Measurements from ENCODE around the gene KAZALD1. TPM values are rescaled to one million over a fixed set of nuclear protein-coding genes. Genes with fewer than 3 reads are reported as not detected.

Gene KAZALD1
- polyA plus RNA-seq (2013, experiment 1 of 2), result 0.22 TPM
- 0.21 TPM for polyA plus RNA-seq (2013, experiment 2 of 2)

GRCh38 chr10:101061624-101062231, at the start of gene KAZALD1:
Gene KAZALD1 (plus strand): TSS chr10:101061989. CDS start chr10:101062593, 604 bp downstream.
- Histone ChIP-seq H3K56ac (ENCODE audit: low read length) (peak within 1 kb of the TSS; percentile 99), H3K4ac (ENCODE audit: low read depth, low read length) (peak within 1 kb of the TSS; percentile 19), H3K4me3 (ENCODE audit: low read length) (peak within 1 kb of the TSS; percentile 99), H3K79me1 (ENCODE audit: low read length) (peaks cover 5% of the 10 kb centered on the region), H3K79me2 (ENCODE audit: control insufficient read depth, insufficient read depth, low read length) (peaks cover 5% of the 10 kb centered on the region), H3K4me2 (ENCODE audit: low read length) (peak within 1 kb of the TSS; percentile 81), H3K27me3 (ENCODE audit: insufficient read depth, low read length, poor library complexity) (peaks cover 36% of the 10 kb centered on the region), H2BK5ac (ENCODE audit: low read length) (peak within 1 kb of the TSS; percentile 98), H4K8ac (ENCODE audit: low read depth, low read length) (no peak within 1 kb of the TSS), H2BK120ac (ENCODE audit: low read depth, low read length) (no peak within 1 kb of the TSS), H3K23ac (ENCODE audit: low read length) (peak within 1 kb of the TSS; percentile 81), H3K4me1 (ENCODE audit: control insufficient read depth, low read depth, low read length) (peaks cover 13% of the 10 kb centered on the region), H3K9ac (ENCODE audit: low read length) (peak within 1 kb of the TSS; percentile 99), H2AK5ac (ENCODE audit: low read length) (no peak within 1 kb of the TSS), H3K36me3 (ENCODE audit: control insufficient read depth, insufficient read depth, low read length) (peaks cover 2% of the 10 kb centered on the region), H3K27ac (ENCODE audit: low read depth, low read length) (peak within 1 kb of the TSS; percentile 85), H4K5ac (ENCODE audit: low read length) (no peak within 1 kb of the TSS), H2BK15ac (replicated peaks; ENCODE audit: low read depth) (no peak within 1 kb of the TSS), H3K18ac (ENCODE audit: low read length) (peak within 1 kb of the TSS; percentile 97)
- DNase-seq, result peak; percentile 84
- WGBS (ENCODE audit: extremely low coverage, insufficient coverage, low lambda C conversion rate), result no CpG with 5 or more reads among the region's 31 CpGs

GRCh38 chr10:101012525-101013364, 49.0 kb upstream of the KAZALD1 start:
- no CpG with 5 or more reads among the region's 14 CpGs for WGBS (ENCODE audit: extremely low coverage, insufficient coverage, low lambda C conversion rate)
- H3K27ac ChIP-seq (ENCODE audit: low read depth, low read length), result no peak overlapping the region
- H3K4me2 ChIP-seq (ENCODE audit: low read length), result no peak overlapping the region
- H3K23ac ChIP-seq (ENCODE audit: low read length), result no peak overlapping the region
- H3K36me3 ChIP-seq (ENCODE audit: control insufficient read depth, insufficient read depth, low read length), result no peaks in the 10 kb centered on the region
- H2BK120ac ChIP-seq (ENCODE audit: low read depth, low read length), result no peak overlapping the region
- no peaks in the 10 kb centered on the region for H3K4me1 ChIP-seq (ENCODE audit: control insufficient read depth, low read depth, low read length)
- no peak overlapping the region for H2BK5ac ChIP-seq (ENCODE audit: low read length)
- no peak overlapping the region for H3K56ac ChIP-seq (ENCODE audit: low read length)
- H4K5ac ChIP-seq (ENCODE audit: low read length), result no peak overlapping the region
- H3K9ac ChIP-seq (ENCODE audit: low read length), result no peak overlapping the region
- H3K79me2 ChIP-seq (ENCODE audit: control insufficient read depth, insufficient read depth, low read length), result no peaks in the 10 kb centered on the region
- H3K27me3 ChIP-seq (ENCODE audit: insufficient read depth, low read length, poor library complexity), result peaks cover 4% of the 10 kb centered on the region
- H3K18ac ChIP-seq (ENCODE audit: low read length), result no peak overlapping the region
- no peak overlapping the region for H3K4ac ChIP-seq (ENCODE audit: low read depth, low read length)
- no peak overlapping the region for H2BK15ac ChIP-seq (replicated peaks; ENCODE audit: low read depth)
- H3K79me1 ChIP-seq (ENCODE audit: low read length), result no peaks in the 10 kb centered on the region
- no peak overlapping the region for H4K8ac ChIP-seq (ENCODE audit: low read depth, low read length)
- no peak overlapping the region for H3K4me3 ChIP-seq (ENCODE audit: low read length)
- DNase-seq, result peak; percentile 92
- no peak overlapping the region for H2AK5ac ChIP-seq (ENCODE audit: low read length)

- no peak overlapping the region for H3K4ac ChIP-seq (ENCODE audit: low read depth, low read length)
- H2AK5ac ChIP-seq (ENCODE audit: low read length), result no peak overlapping the region
- H3K27ac ChIP-seq (ENCODE audit: low read depth, low read length), result no peak overlapping the region
- H2BK120ac ChIP-seq (ENCODE audit: low read depth, low read length), result no peak overlapping the region
- H3K4me3 ChIP-seq (ENCODE audit: low read length), result no peak overlapping the region
- no peak overlapping the region for H4K8ac ChIP-seq (ENCODE audit: low read depth, low read length)
- no peak overlapping the region for H2BK15ac ChIP-seq (replicated peaks; ENCODE audit: low read depth)
- H3K56ac ChIP-seq (ENCODE audit: low read length), result no peak overlapping the region
- no peak overlapping the region for H3K9ac ChIP-seq (ENCODE audit: low read length)
- H3K79me1 ChIP-seq (ENCODE audit: low read length), result no peaks in the 10 kb centered on the region
- H3K4me2 ChIP-seq (ENCODE audit: low read length), result no peak overlapping the region
- no peaks in the 10 kb centered on the region for H3K79me2 ChIP-seq (ENCODE audit: control insufficient read depth, insufficient read depth, low read length)
- no peaks in the 10 kb centered on the region for H3K36me3 ChIP-seq (ENCODE audit: control insufficient read depth, insufficient read depth, low read length)
- no peak overlapping the region for H3K18ac ChIP-seq (ENCODE audit: low read length)
- H4K5ac ChIP-seq (ENCODE audit: low read length), result no peak overlapping the region
- no peak overlapping the region for H3K23ac ChIP-seq (ENCODE audit: low read length)
- peaks cover under 1% of the 10 kb centered on the region for H3K4me1 ChIP-seq (ENCODE audit: control insufficient read depth, low read depth, low read length)
- WGBS (ENCODE audit: extremely low coverage, insufficient coverage, low lambda C conversion rate), result no CpG with 5 or more reads among the region's 9 CpGs
- no peak overlapping the region for H2BK5ac ChIP-seq (ENCODE audit: low read length)
- DNase-seq, result no peak
- peaks cover 8% of the 10 kb centered on the region for H3K27me3 ChIP-seq (ENCODE audit: insufficient read depth, low read length, poor library complexity)
Measured at GRCh38 chr10:101013365-101013825, 48.4 kb upstream of the KAZALD1 start.

- H3K79me1 ChIP-seq (ENCODE audit: low read length), result no peaks in the 10 kb centered on the region
- no peak overlapping the region for H4K5ac ChIP-seq (ENCODE audit: low read length)
- no peak overlapping the region for H3K27ac ChIP-seq (ENCODE audit: low read depth, low read length)
- DNase-seq, result peak; percentile 68
- H3K18ac ChIP-seq (ENCODE audit: low read length), result no peak overlapping the region
- WGBS (ENCODE audit: extremely low coverage, insufficient coverage, low lambda C conversion rate), result no CpG with 5 or more reads among the region's 11 CpGs
- H3K36me3 ChIP-seq (ENCODE audit: control insufficient read depth, insufficient read depth, low read length), result no peaks in the 10 kb centered on the region
- H3K4me3 ChIP-seq (ENCODE audit: low read length), result no peak overlapping the region
- no peak overlapping the region for H3K56ac ChIP-seq (ENCODE audit: low read length)
- no peaks in the 10 kb centered on the region for H3K79me2 ChIP-seq (ENCODE audit: control insufficient read depth, insufficient read depth, low read length)
- no peak overlapping the region for H2BK15ac ChIP-seq (replicated peaks; ENCODE audit: low read depth)
- H2BK5ac ChIP-seq (ENCODE audit: low read length), result no peak overlapping the region
- H3K4me1 ChIP-seq (ENCODE audit: control insufficient read depth, low read depth, low read length), result peaks cover 4% of the 10 kb centered on the region
- no peak overlapping the region for H3K4ac ChIP-seq (ENCODE audit: low read depth, low read length)
- peaks cover 8% of the 10 kb centered on the region for H3K27me3 ChIP-seq (ENCODE audit: insufficient read depth, low read length, poor library complexity)
- H4K8ac ChIP-seq (ENCODE audit: low read depth, low read length), result no peak overlapping the region
- H3K9ac ChIP-seq (ENCODE audit: low read length), result no peak overlapping the region
- H2BK120ac ChIP-seq (ENCODE audit: low read depth, low read length), result no peak overlapping the region
- H3K4me2 ChIP-seq (ENCODE audit: low read length), result no peak overlapping the region
- no peak overlapping the region for H2AK5ac ChIP-seq (ENCODE audit: low read length)
- no peak overlapping the region for H3K23ac ChIP-seq (ENCODE audit: low read length)
Measured at GRCh38 chr10:101014230-101014884, 47.4 kb upstream of the KAZALD1 start.

GRCh38 chr10:101014966-101015581, 46.7 kb upstream of the KAZALD1 start:
- no peaks in the 10 kb centered on the region for H3K79me2 ChIP-seq (ENCODE audit: control insufficient read depth, insufficient read depth, low read length)
- WGBS (ENCODE audit: extremely low coverage, insufficient coverage, low lambda C conversion rate), result no CpG with 5 or more reads among the region's 7 CpGs
- no peak overlapping the region for H4K8ac ChIP-seq (ENCODE audit: low read depth, low read length)
- H3K23ac ChIP-seq (ENCODE audit: low read length), result no peak overlapping the region
- H2BK5ac ChIP-seq (ENCODE audit: low read length), result no peak overlapping the region
- H3K4me3 ChIP-seq (ENCODE audit: low read length), result no peak overlapping the region
- H2BK15ac ChIP-seq (replicated peaks; ENCODE audit: low read depth), result no peak overlapping the region
- H3K9ac ChIP-seq (ENCODE audit: low read length), result no peak overlapping the region
- H2BK120ac ChIP-seq (ENCODE audit: low read depth, low read length), result no peak overlapping the region
- no peaks in the 10 kb centered on the region for H3K79me1 ChIP-seq (ENCODE audit: low read length)
- H2AK5ac ChIP-seq (ENCODE audit: low read length), result no peak overlapping the region
- no peaks in the 10 kb centered on the region for H3K36me3 ChIP-seq (ENCODE audit: control insufficient read depth, insufficient read depth, low read length)
- DNase-seq, result no peak
- H3K18ac ChIP-seq (ENCODE audit: low read length), result no peak overlapping the region
- H4K5ac ChIP-seq (ENCODE audit: low read length), result no peak overlapping the region
- H3K4ac ChIP-seq (ENCODE audit: low read depth, low read length), result no peak overlapping the region
- H3K4me1 ChIP-seq (ENCODE audit: control insufficient read depth, low read depth, low read length), result peaks cover 4% of the 10 kb centered on the region
- H3K27me3 ChIP-seq (ENCODE audit: insufficient read depth, low read length, poor library complexity), result peaks cover 8% of the 10 kb centered on the region
- no peak overlapping the region for H3K27ac ChIP-seq (ENCODE audit: low read depth, low read length)
- H3K4me2 ChIP-seq (ENCODE audit: low read length), result no peak overlapping the region
- no peak overlapping the region for H3K56ac ChIP-seq (ENCODE audit: low read length)
